ENCODE results near the gene PKN3.
A peak's percentile ranks its signal among the peaks of the same experiment; 100 is the strongest.

The PKN3 gene

GRCh38 chr9:128701227-128701854 lies 962 bp upstream of the PKN3 start:
- Histone ChIP-seq H3K27me3 (ENCODE audit: insufficient read depth, low read length) (no peaks in the 10 kb centered on the region), H3K27ac (ENCODE audit: low read depth, low read length, poor library complexity, severe bottlenecking) (no peak overlapping the region), H3K4me2 (ENCODE audit: low read length) (no peak overlapping the region), H3K9me2 (ENCODE audit: low read depth, low read length) (no peaks in the 10 kb centered on the region), H3F3A (ENCODE audit: insufficient read depth, low read length) (peaks cover 5% of the 10 kb centered on the region; the same call in 1 of the 2 replicates), H3K36me3 (ENCODE audit: insufficient read depth, low read length) (peaks cover 24% of the 10 kb centered on the region; the same call in 1 of the 2 replicates), H4K20me1 (ENCODE audit: insufficient read depth, low read length) (no peaks in the 10 kb centered on the region), H3K4me3 (ENCODE audit: low read depth, low read length, poor library complexity, severe bottlenecking) (no peak overlapping the region), H2AFZ (ENCODE audit: low read length) (no peak overlapping the region), H3K9me3 (ENCODE audit: low read length) (no peaks in the 10 kb centered on the region), H3K4me1 (ENCODE audit: insufficient read depth, low read length, severe bottlenecking) (peaks cover 28% of the 10 kb centered on the region), H3K9ac (ENCODE audit: low read length) (no peak overlapping the region), H3K79me2 (ENCODE audit: insufficient read depth, low read length) (no peaks in the 10 kb centered on the region)
- TF ChIP-seq CTCF (IDR thresholded peaks at IDR 0.05; ENCODE audit: low read length) (no peak), EZH2 (IDR thresholded peaks at IDR 0.05; ENCODE audit: borderline replicate concordance, low read length) (no peak)

GRCh38 chr9:128702949-128703615 lies 779 bp downstream of the PKN3 start:
- peak overlapping the region; percentile 80 for H3K4me3 ChIP-seq (ENCODE audit: low read depth, low read length, poor library complexity, severe bottlenecking)
- peak overlapping the region; percentile 78 for H3K27ac ChIP-seq (ENCODE audit: low read depth, low read length, poor library complexity, severe bottlenecking)
- no peaks in the 10 kb centered on the region for H3K9me3 ChIP-seq (ENCODE audit: low read length)
- no peaks in the 10 kb centered on the region for H3K27me3 ChIP-seq (ENCODE audit: insufficient read depth, low read length)
- TF ChIP-seq EZH2 (IDR thresholded peaks at IDR 0.05; ENCODE audit: borderline replicate concordance, low read length) (no peak), CTCF (IDR thresholded peaks at IDR 0.05; ENCODE audit: low read length) (no peak)
- H2AFZ ChIP-seq (ENCODE audit: low read length), result no peak overlapping the region
- peak overlapping the region; percentile 81 for H3K4me2 ChIP-seq (ENCODE audit: low read length)
- H3K9ac ChIP-seq (ENCODE audit: low read length), result peak overlapping the region; percentile 81
- H3F3A ChIP-seq (ENCODE audit: insufficient read depth, low read length), result no peaks in the 10 kb centered on the region; the same call in 1 of the 2 replicates
- peaks cover 28% of the 10 kb centered on the region for H3K4me1 ChIP-seq (ENCODE audit: insufficient read depth, low read length, severe bottlenecking)
- H3K79me2 ChIP-seq (ENCODE audit: insufficient read depth, low read length), result no peaks in the 10 kb centered on the region
- H4K20me1 ChIP-seq (ENCODE audit: insufficient read depth, low read length), result no peaks in the 10 kb centered on the region
- H3K36me3 ChIP-seq (ENCODE audit: insufficient read depth, low read length), result peaks cover 23% of the 10 kb centered on the region
- H3K9me2 ChIP-seq (ENCODE audit: low read depth, low read length), result no peaks in the 10 kb centered on the region

- Histone ChIP-seq H2AFZ (ENCODE audit: low read length) (no peak overlapping the region), H3K4me3 (ENCODE audit: low read depth, low read length, poor library complexity, severe bottlenecking) (peak overlapping the region; percentile 80), H3K36me3 (ENCODE audit: insufficient read depth, low read length) (peaks cover 27% of the 10 kb centered on the region), H3K9me3 (ENCODE audit: low read length) (no peaks in the 10 kb centered on the region), H3K9ac (ENCODE audit: low read length) (peak overlapping the region; percentile 81), H3K9me2 (ENCODE audit: low read depth, low read length) (no peaks in the 10 kb centered on the region), H3K27me3 (ENCODE audit: insufficient read depth, low read length) (no peaks in the 10 kb centered on the region), H3K27ac (ENCODE audit: low read depth, low read length, poor library complexity, severe bottlenecking) (peak overlapping the region; percentile 78), H3K4me2 (ENCODE audit: low read length) (peak overlapping the region; percentile 81), H3K4me1 (ENCODE audit: insufficient read depth, low read length, severe bottlenecking) (peaks cover 28% of the 10 kb centered on the region), H3F3A (ENCODE audit: insufficient read depth, low read length) (no peaks in the 10 kb centered on the region; the same call in 1 of the 2 replicates), H4K20me1 (ENCODE audit: insufficient read depth, low read length) (no peaks in the 10 kb centered on the region), H3K79me2 (ENCODE audit: insufficient read depth, low read length) (no peaks in the 10 kb centered on the region)
- TF ChIP-seq EZH2 (IDR thresholded peaks at IDR 0.05; ENCODE audit: borderline replicate concordance, low read length) (no peak), CTCF (IDR thresholded peaks at IDR 0.05; ENCODE audit: low read length) (no peak)
Observed at GRCh38 chr9:128703616-128704355, 1.5 kb downstream of the PKN3 start.

Measured in OCI-LY1 (cell line).